GM21737 (cell line): ENCODE measurements around the gene PAK3.

Experiments
- ATAC-seq: cut with Tn5 transposase; IDR thresholded peaks from one replicate; pipeline ENCODE4 v1.9.1; 2021; ENCODE audit warnings: mild to moderate bottlenecking, moderate library complexity; ENCODE audit not compliant: unreplicated experiment

PAK3 gene

GRCh38 chrX:111095974-111096895, at the start of gene PAK3:
PAK3 (plus strand) TSS chrX:111096191; CDS start chrX:111123104, 26,913 bp downstream.
- ATAC-seq = no peak

GRCh38 chrX:111047575-111047974, 48.4 kb upstream of the PAK3 start:
- no peak for ATAC-seq

- ATAC-seq = no peak
Measured at GRCh38 chrX:111052478-111052877, 43.5 kb upstream of the PAK3 start.

- ATAC-seq = no peak
Measured at GRCh38 chrX:111071542-111072277, 24.3 kb upstream of the PAK3 start.

GRCh38 chrX:111083081-111083480, 12.9 kb upstream of the PAK3 start:
- ATAC-seq = no peak

- ATAC-seq = no peak
Measured at GRCh38 chrX:111086591-111087006, 9.4 kb upstream of the PAK3 start.

- no peak for ATAC-seq
Measured at GRCh38 chrX:111088628-111089027, 7.4 kb upstream of the PAK3 start.

GRCh38 chrX:111090458-111090857, 5.5 kb upstream of the PAK3 start:
- no peak for ATAC-seq

GRCh38 chrX:111098874-111099273, 2.9 kb downstream of the PAK3 start:
- peak; percentile 55 for ATAC-seq

- no peak for ATAC-seq
Measured at GRCh38 chrX:111100191-111100590, 4.2 kb downstream of the PAK3 start.

- no peak for ATAC-seq
Measured at GRCh38 chrX:111101580-111101979, 5.6 kb downstream of the PAK3 start.

GRCh38 chrX:111102636-111103035, 6.6 kb downstream of the PAK3 start:
- no peak for ATAC-seq

GRCh38 chrX:111103246-111103645, 7.3 kb downstream of the PAK3 start:
- no peak for ATAC-seq

GRCh38 chrX:111110098-111110775, 14.2 kb downstream of the PAK3 start:
- no peak for ATAC-seq

- no peak for ATAC-seq
Measured at GRCh38 chrX:111114806-111115205, 18.8 kb downstream of the PAK3 start.

GRCh38 chrX:111116666-111117065, 20.7 kb downstream of the PAK3 start:
- ATAC-seq = no peak

- no peak for ATAC-seq
Measured at GRCh38 chrX:111119341-111119740, 23.4 kb downstream of the PAK3 start.

GRCh38 chrX:111123125-111123524, 27.1 kb downstream of the PAK3 start:
- no peak for ATAC-seq

GRCh38 chrX:111123606-111124179, 27.7 kb downstream of the PAK3 start:
- ATAC-seq = no peak

GRCh38 chrX:111124418-111124817, 28.4 kb downstream of the PAK3 start:
- no peak for ATAC-seq

GRCh38 chrX:111127038-111127437, 31.0 kb downstream of the PAK3 start:
- no peak for ATAC-seq
